Non-pigmented ciliary epithelial cell (primary cell): ENCODE data around the gene UAP1.
"Not testable (repeated sequence)": the region's sequence is repeated elsewhere in the genome, so short reads cannot be mapped to it uniquely, and the experiment has no call there.

Experiments used
- DNase-seq: peaks from one replicate; pipeline ENCODE4 v3.0.0-alpha.2; 2010; ENCODE audit warnings: low read depth

UAP1 gene

DNA sequence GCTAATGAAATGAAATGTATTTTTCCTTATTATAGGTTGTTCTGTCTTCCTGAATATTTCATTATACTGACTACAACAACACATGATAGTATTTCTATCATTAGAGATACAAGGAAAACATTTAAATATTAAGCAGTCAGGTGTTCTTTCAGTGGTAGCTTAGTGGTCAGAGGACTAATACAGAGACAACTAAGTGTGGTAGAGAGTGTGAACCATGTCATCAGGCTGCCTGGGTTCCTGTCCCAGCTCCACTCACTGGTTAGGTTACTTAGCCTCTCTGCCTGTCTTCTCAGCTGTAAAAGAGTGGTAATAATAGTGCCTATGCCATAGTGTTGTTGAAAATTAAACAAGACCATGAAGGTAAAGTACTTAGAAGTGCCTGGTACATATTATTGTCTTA lies 3.9 kb downstream of the UAP1 start:
- no peak for DNase-seq

DNA sequence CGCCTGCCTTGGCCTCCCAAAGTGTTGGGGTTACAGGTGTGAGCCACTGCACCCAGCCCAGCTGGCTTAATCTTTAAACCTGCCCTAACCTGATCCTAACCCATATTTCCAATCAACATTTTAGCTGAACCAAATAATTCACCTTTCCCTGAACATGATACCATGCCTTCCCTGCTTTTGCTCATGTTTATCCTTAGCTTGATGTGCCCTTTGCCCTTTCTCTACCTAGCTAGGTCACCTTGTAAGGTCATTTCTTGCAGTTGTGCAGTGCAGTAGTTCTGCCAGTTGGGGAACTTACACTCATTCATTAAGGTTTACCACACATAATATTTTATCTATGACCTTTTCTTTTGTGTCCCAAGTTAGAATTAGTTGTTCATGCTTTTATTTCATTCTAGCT lies 5.3 kb downstream of the UAP1 start:
- DNase-seq = no peak

DNA sequence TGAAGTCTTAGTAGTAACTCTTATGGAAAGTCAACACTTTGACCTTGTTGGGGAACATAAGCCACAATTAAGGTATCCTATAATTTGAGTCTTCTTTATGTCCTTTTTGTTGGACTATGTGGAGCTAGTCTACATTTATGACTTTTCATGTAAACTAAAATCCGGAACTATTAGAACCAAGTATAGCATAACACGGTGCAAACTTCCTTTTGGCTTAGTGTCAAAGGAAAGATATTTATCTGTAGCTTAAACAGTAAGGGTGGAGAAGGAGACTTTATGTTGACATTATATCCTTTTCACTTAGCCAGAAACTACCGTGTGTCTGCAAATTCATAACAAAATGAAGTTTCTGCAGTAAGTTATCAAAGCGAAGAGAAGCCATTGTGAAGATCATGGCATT lies 7.3 kb downstream of the UAP1 start:
- no peak for DNase-seq

DNA sequence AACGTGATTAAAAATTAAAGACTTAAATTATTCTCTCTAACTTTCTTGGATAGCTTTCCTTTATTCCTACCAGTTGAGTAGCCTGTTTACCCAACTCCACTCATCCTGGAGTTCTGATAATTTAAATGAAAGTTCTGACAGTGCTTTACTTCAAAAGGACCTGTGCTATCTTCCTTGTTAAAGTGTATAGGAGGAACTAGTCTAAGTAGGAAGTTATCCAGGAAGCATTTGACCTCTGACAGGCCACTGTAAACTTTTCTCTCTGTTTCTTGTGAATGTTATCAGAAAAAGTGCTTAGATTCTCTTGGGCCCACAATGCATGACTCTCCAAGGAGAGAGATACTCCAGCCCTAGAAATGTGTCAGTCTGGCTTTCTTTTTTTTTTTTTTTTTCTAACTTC lies 9.2 kb downstream of the UAP1 start:
- no peak for DNase-seq

DNA sequence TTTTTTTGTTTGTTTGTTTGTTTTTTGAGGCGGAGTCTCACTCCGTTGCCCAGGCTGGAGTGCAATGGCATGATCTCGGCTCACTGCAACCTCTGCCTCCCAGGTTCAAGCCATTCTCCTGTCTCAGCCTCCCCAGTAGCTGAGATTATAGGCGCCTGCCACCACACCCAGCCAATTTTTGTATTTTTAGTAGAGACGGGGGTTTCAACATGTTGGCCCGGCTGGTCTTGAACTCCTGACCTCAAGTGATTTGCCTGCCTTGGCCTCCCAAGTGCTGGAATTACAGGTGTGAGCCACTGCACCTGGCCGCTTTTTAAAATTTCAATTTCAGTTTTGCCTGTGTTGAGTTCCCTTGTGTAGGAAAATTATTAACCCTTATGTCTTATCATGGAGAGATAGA lies 9.6 kb downstream of the UAP1 start:
- DNase-seq = not testable (repeated sequence)

DNA sequence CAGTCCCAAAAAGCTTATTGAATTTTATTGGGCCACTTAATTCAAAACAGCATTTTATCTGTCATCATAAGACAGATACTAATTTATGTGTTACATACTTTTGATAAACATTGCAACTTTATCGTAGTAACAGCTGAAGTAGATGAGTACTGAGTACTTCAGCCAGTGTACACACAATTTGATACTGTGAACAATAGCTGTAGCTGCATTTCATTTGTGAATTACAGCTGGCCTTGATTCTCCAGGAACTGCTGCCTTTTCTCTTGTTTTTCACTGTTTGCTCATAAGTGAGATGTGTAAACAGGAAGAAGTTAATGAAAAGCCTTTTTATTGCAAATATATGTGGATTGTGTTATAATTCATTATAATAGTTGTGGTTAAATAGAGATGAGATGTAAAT lies 10.2 kb downstream of the UAP1 start:
- no peak for DNase-seq

DNA sequence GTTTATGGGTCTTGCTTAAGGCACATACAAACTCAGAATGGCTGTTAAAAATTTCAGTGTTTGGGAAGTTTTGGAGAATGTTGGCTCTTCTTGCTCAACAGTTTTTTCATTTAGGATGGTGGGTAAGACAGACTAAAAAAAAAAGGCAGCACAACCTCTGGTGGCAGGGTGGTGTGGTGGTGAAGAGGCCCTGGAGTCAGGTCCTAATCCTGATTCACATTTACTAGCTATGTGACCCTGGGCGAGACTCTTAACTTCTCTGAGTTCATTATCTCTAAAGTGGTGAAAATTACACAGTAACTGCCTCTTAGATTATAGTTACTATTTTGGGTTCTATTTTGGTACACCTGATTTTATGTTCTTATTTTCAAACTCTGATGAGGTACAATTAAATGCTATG lies 11.6 kb downstream of the UAP1 start:
- no peak for DNase-seq

DNA sequence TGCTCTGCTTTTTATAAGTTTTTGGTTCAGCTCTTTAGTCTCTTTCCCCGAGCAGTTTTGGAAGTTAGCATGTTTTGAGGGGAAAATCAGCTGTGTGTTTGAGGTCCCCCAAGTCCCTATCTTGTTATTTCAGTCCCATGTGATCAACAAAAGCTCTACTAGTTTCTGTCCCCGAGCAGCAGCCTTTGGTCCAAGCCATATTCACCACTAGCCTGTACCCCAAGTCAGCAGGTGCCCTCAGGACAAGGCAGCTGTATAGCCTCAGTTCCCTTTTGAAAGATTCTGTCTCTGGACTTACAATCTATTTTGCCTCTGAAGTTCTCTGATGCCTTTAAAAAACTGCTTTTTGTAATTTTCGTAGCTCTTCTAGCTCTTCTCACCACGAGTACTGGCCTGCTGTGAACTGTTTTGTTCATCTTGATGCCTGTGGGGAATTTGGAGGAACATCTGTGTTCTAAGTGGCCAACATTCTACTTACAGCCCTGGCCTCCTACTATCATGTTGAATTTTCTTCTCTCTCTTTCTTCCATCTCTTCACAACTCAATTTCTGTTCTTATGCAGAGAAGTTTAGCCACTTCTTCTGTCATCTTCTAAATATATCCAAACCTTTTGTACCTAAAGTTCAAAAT lies 16.7 kb downstream of the UAP1 start:
- no peak for DNase-seq

DNA sequence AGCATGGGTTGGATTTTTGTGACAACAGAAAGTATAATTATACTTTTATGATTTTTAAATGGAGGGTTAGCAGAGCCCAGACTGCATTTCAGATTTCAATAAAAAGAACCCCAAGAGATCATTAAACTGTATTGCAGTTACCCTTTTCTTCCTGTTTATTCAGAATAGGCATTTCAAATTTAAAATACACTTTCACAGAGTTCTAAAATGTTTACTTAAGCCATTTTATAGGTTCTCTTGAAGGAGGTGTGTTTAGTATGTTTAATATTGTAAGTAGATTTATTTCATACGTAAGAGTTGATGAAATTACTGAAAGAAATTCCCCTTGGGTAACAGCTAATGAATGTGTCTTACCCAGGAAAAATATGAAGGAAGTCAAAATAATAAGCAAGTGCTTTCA lies 17.4 kb downstream of the UAP1 start:
- DNase-seq = no peak

DNA sequence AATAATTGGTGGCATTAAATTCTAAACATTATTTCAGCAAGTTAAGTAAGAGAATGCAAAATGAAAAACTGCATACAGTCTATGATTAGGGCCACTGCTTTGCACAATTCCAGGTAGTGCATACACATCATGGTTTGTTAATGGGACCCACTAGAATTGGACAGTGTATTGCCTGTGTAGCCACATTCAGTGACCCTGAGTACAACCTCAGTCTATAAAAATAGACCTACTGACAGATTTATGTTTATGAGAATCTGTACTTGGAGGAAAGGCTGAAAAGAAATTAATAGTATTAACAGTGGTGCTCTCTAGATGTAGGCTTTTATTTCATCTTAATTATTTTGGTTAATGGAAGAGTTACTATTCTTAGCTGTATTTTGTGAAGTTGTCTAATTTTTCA lies 18.8 kb downstream of the UAP1 start:
- DNase-seq = no peak

DNA sequence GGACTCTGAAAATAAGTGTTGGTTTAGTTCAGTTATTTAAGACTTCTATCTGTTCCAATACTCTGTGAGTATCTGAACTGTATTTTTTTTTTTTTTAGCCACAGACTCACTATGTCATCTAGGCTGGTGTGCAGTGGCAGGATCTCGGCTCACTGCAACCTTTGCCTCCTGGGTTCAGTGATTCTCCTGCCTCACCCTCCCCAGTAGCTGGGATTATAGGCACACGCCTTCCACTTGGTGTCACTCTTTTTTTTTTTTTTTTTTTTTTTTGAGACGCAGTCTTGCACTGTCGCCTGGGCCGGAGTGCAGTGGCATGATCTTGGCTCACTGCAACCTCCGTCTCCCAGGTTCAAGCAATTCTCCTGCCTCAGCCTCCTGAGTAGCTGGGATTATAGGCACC lies 21.4 kb downstream of the UAP1 start:
- DNase-seq = not testable (repeated sequence)

DNA sequence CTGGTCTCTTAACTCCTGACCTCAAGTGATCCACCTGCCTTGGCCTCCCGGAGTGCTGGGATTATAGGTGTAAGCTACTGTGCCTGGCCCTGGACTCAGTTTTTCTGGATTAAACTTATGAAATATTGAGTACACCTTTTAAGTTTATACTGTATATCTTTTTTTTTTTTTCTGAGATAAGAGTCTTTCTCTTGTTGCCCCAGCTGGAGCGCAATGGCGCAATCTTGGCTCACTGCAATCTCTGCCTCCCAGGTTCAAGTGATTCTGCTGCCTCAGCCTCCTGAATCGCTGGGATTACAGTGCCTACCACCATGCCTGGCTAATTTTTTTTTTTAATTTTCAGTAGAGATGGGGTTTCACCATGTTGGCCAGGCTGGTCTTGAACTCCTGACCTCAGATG lies 23.6 kb downstream of the UAP1 start:
- DNase-seq = not testable (repeated sequence)

DNA sequence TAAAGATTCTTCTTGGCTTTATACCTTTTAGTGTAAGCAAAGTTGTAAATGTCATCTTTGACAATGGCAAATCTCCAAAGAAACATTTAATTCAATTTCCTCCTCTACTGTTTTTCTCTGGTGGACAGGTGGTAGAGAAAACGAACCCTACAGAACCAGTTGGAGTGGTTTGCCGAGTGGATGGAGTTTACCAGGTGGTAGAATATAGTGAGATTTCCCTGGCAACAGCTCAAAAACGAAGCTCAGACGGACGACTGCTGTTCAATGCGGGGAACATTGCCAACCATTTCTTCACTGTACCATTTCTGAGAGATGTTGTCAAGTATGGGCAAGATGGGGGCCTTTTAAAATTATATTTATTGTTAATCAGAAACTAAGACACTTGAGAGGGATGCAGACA lies 25.8 kb downstream of the UAP1 start:
- DNase-seq = no peak

DNA sequence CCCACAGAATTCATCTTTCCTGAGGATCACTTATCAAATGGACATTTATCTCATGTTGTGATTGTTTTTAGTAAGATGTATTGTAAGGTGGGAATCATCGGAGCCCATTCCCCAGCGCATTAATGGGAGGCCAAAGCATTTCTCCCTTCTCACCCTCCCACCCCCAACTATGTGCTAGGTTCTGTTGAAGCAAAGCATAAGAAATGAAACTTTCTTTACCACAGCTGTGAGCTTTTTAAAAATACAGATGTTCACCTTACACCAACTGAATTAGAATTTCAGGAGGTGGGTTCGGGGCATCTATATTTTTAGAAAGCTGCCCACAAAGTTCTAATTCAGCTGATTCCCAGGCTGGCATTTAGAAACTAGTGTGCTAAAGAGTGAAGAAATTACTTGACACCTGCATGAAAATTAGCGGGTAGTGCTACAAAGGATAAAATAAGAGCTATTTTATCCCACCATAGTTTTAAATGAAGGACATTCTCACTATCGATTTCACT lies 26.3 kb downstream of the UAP1 start:
- DNase-seq = no peak

DNA sequence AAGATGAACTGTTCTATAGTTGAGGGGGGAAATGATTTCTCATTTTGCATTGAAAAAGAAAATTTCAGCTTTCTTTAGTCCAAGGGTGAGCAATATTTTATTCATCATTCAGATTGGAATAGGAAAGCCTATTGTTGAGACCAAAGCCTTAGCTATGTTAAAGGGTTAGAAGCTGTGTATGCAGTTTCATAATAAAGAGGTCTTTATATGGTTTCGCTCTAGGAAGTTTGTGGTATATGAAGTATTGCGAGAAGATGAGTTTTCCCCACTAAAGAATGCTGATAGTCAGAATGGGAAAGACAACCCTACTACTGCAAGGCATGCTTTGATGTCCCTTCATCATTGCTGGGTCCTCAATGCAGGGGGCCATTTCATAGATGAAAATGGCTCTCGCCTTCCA lies 28.6 kb downstream of the UAP1 start:
- no peak for DNase-seq

DNA sequence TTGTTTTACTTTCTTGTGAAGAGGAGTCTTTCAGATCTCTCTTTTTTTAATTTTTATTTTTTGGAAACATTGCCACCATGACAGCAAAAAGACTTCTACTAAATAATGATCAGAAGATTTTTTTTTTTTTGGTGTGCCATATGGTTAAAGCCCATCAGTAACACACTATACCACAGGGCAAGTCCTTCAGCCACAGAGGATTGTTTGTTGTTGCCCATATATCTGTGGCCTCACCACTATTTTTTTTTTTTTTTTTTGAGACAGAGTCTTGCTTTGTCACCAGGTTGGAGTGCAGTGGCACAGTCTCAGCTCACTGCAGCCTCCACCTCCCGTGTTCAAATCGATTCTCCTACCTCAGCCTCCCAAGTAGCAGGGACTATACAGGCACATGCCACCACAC lies 29.2 kb downstream of the UAP1 start:
- DNase-seq = no peak

DNA sequence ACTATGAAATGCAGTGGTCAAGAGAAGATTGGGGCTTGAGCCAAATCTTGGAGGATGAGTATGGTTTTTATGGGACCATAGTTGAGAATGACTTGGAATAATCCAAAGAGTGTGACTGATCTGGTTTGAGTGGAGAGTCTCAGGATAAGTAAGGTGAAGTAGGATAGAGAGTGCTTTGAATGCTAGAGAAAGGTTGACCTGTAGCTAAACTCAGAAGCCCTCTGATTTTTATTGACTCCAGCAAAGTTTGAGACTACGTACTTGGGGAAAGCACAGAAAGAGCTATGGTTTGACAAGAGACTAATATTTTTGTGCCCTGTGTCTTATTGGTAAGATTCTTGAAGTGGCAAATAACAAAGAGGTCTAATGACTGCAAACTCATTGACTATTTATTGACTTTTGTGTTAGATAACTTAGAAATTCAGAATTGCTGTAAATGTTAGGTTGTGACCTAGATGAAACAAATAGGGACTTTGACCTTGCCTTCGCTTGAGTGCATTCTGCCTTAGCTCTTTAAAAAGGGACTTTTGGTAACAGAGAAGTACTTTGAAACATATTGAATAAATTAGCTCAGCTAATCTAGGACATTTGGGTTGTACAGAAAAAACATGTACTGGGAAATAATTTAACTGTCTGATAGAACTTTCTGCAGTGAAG lies 35.1 kb downstream of the UAP1 start:
- DNase-seq = no peak

DNA sequence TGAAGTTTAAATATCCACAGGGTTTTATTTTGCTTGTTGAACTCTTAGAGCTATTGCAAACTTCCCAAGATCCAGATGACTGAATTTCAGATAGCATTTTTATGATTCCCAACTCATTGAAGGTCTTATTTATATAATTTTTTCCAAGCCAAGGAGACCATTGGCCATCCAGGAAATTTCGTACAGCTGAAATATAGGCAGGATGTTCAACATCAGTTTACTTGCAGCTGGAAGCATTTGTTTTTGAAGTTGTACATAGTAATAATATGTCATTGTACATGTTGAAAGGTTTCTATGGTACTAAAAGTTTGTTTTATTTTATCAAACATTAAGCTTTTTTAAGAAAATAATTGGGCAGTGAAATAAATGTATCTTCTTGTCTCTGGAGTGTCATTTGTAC lies 37.9 kb downstream of the UAP1 start:
- no peak for DNase-seq

DNA sequence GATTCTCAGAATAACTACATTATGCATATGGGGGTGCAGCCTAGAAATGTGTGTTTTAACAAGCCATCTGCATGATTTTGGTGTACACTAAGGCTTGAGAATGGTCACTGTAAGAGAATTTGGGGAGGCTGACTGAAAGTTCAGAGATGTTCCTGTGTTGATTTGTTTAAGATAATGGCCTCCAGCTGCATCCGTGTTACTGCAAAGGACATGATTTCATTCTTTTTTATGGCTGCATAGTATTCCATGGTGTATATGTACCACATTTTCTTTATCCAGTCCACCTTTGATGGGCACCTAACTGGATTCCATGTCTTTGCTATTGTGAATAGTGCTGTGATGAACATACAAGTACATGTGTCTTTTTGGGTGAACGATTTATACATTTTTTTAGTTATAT lies 41.6 kb downstream of the UAP1 start:
- not testable (repeated sequence) for DNase-seq

DNA sequence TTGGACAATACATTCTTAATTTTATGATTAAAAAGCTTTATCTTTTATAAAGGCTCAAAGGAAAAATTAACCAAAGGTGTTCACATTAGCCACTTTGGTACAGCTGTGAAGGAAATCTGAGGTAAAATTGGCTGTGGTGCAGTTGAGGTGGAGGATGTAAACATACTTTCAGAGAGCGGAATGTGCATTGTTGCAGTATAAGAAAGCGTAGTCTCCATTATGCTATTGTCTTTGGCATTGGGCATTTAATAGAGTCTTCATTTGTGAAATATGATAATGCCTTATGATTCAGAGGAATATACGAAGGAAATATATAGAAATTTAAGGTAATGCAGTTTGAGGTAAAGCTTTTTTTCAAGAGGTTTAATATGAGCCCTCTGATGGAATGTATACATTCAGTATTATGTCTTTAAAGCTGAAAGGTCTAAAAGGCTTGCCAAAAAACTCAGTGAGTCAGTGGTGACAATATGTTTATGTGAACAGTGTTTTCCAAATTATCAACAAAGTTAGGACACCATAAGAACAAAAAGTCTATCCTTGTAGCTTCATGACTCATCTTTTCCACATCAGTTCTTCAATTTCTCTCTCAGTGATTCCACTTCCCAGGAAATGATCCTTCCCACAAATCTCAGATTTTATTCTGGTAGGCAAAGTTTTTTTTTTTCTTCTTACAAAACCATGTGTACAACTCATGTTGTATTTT lies 43.9 kb downstream of the UAP1 start:
- DNase-seq = peak; percentile 89

DNA sequence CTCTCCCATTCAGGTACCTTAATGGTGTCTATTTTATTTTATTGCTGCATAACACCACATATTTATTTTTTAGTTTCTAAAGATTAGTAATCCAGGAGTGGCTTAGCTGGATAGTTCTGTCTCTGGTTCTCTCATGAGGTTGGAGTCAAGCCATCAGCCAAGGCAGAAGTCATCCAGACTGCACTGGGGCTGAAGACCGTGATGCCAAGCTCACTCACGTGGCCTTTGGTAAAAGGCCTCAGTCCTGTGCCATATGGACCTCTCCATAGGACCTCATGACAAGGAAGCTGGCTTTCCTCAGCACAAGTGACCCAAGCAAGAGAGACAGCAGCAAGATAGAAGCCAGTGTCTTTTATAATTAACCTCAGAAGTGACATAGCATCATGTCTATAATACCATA lies 47.8 kb downstream of the UAP1 start:
- no peak for DNase-seq

DNA sequence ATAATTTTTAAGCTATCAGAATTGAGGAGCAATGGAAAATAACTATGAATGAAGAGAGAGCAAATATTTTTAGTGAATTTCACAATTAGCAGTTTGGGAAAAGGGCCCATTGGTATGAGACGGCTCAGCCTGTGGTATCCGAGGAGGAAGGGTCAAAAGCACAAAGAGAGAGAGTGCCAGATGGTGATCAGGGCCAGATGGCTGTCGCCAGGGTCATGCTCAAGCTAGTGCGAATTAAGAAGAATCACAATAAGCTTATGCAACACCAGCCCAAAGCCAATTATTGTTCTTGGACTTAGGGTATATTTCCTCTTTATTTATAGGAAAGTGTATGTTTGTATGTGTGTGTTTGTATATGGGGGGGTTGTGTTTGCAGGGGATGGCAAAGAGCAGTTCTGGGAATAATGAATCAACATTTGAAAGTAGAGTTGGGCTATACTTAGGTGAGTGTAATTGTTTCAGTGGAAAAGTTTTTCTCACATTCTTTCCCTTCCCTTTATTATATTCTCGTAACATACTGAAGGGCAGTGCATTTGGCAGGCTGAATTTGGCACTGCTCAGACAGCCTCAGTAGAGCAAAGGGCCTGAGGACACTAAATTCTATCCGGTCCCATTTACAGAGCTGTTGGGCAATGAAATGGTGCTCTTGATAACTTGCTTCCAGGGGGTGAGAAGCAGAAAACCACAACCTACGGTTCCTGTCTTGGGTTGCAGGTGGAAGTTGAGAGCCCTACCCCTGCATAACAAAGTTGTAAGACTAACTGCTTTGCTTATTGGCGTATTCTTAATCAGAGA lies 51.3 kb downstream of the UAP1 start:
- DNase-seq = no peak

DNA sequence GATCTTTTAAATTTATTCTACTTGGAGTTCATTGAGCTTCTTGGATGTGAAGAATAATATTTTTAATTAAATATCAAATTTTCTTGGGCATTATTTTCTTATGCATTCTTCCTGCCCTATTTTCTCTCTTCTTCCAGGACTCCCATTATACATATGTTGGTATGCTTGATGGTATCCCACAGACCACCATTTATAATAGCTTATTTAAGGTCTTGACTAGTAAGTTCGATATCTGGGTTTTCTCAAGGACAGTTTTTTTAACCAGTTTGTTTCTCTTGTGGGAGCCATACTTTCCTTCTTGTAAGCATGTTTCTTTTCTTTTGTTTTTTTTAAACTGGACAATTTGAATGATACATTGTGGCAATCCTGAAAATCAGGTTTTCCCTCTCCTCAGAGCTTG lies 55.3 kb downstream of the UAP1 start:
- DNase-seq = no peak
